GM19099 (cell line): ENCODE measurements around the gene TMEM106A.
"Not testable (repeated sequence)": the region's sequence is repeated elsewhere in the genome, so short reads cannot be mapped to it uniquely, and the experiment has no call there.

Experiments used
- POLR2A ChIP-seq: IDR thresholded peaks from 3 replicates; pipeline ENCODE4 v1.6.1; 2011; ENCODE audit warnings: low read depth; ENCODE audit not compliant: insufficient read length; ENCODE audit errors: extremely low read depth

The TMEM106A gene

DNA sequence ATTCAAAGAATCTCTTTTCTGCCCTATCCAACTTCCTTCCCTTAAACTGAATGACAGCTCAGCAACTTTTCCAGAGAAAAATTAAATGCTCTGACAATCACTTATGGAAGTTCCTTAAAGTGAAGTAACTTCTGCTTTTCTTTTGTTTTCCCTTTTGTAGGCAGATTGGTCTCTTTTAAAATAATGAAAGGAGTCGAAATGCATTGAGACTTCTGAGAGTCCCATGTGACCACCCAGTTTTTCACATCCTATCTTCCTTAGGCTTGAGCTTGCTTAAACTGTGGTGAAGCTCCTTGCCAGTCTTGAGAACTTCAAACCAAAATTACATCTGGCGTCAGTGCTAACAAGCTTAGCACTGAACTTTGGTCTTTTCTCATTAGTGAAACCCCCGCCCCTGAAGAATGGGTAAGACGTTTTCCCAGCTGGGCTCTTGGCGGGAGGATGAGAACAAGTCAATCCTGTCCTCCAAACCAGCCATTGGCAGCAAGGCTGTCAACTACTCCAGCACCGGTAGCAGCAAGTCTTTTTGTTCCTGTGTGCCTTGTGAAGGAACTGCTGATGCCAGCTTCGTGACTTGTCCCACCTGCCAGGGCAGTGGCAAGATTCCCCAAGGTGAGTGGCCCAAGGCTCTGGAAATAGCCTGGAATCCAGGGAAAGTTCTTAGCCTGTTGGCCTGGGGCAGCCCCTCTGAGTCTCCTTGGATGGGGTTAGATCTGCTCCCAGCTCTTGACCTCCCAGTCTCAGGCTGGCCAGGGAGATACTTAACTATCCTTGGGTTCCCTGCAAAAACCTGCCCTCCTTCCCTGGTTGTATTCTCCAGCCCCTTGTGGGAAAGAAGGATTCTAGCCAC lies 1.2 kb downstream of the TMEM106A start:
- no peak for TF ChIP-seq POLR2A

DNA sequence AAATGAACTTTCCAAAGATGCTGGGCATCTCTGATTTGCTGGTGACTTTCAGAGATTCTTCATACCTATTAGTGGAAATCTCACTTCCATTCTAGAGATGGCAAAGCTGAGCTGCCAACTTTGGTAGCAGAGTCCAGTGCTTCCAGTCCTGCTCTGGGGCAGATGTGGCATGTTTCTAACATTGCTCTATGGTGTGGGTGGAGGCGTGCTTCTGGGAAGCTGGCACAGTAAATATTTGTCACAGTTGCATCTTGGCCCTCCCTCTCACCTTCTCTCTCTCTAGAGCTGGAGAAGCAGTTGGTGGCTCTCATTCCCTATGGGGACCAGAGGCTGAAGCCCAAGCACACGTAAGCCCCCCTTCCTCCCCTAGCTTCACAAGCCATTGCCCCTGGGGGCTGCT lies 1.9 kb downstream of the TMEM106A start:
- no peak for TF ChIP-seq POLR2A

DNA sequence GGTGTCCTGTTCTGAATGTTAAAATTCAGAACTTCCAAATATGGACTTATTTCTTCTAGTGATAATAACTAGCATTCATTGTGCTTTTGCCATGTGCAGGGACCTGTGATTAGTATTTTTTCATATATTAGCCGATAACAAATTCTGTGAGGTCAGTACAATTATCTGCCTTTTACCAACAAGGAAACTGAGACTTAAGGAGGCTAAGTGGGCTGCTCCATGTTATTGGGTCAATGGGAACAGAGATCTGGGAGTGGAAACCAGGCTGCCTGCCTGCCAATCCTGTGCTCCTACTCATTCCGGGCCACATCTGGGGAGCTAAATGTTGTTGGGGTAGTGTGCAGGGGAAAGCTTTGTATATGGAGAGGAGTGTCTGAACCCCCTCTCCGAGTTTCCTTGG lies 3.7 kb downstream of the TMEM106A start:
- no peak for TF ChIP-seq POLR2A

DNA sequence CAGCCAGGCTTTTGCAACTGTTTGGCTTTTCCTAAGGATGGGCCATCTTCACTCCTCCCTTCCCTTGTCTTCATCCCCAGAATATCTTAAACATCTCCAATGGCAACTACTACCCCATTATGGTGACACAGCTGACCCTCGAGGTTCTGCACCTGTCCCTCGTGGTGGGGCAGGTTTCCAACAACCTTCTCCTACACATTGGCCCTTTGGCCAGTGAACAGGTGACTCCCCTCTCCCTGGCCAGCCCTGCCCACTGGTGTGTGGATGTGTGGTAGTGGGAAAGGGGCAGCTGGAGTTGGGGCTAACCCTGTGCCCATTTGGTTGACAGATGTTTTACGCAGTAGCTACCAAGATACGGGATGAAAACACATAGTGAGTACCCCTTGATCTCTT lies 4.7 kb downstream of the TMEM106A start:
- TF ChIP-seq POLR2A, result no peak

DNA sequence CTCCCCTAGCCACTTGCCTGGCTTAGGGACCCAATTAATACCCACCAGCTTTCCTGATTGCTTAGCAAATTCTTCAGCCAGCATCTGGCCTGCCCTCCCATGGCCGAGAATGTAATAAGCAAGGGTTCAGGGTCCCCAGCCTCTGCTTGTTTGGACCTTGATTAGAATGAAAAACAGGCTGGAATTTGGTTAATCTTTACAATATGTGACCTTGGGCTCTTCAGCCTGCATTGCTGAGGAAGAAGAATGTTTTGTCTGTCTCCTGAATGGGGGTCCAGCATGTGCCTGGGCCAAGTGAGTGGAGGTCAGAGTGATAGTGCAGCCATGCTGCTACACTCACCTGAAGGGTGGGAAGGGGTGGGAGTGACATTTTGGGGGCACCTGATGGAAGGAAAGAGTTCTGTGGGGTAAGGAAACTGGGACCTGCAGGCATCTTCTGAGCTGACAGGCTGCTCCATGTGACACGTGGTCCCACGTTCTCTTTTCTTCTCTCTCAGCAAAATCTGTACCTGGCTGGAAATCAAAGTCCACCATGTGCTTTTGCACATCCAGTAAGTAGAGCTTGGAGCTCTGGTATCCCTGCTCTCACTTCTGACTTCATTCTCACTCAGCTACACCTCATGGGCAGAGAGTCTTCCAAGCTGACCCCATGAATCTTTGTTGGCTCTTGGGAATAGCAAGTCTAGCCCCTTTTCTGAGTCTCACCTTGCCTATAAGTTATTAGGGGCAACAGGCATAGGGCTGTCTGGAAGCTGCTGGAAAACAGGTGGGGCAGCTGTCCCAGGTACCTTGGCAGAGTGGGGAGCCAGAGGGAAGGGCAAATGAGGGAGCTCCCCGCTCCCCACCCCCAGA lies 5.3 kb downstream of the TMEM106A start:
- TF ChIP-seq POLR2A, result no peak

DNA sequence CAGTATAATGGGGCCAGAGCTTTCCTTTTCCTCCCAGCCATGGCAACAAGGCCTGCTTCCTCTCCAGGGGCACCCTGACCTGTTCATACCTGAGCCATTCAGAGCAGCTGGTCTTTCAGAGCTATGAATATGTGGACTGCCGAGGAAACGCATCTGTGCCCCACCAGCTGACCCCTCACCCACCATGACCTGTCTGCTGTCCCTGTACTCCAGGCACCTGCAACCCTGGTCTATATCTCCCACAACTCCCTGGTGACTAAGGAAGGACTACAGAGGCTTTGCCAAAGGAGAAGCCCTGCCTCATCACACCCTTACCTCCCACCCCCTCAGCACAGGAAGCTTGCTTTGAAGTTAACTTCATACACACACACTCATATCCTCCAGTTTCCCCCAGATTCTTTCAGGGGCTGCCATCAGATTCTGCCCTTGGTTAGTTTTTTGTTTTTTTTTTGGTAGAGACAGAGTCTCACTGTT lies 6.0 kb downstream of the TMEM106A start:
- TF ChIP-seq POLR2A, result no peak

DNA sequence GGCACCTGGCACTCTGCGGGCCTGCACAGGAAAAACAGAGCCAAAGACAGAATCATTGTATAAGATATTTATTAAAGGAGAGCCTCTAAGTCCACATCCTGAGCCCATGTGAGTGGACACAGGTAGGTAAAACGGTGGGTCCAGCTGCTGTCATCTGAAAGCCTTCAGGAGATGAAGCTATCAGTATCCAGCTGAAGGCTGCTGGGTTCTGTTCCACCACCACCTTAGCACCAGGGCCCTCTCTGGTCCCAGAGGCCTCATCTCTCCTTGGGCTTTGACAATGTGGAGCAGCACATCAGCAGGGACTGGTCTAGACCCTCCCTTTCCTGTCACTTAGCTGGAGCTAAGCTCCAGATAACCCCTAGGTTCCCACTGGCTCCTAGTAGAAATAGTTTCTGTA lies 7.3 kb downstream of the TMEM106A start:
- TF ChIP-seq POLR2A, result no peak

DNA sequence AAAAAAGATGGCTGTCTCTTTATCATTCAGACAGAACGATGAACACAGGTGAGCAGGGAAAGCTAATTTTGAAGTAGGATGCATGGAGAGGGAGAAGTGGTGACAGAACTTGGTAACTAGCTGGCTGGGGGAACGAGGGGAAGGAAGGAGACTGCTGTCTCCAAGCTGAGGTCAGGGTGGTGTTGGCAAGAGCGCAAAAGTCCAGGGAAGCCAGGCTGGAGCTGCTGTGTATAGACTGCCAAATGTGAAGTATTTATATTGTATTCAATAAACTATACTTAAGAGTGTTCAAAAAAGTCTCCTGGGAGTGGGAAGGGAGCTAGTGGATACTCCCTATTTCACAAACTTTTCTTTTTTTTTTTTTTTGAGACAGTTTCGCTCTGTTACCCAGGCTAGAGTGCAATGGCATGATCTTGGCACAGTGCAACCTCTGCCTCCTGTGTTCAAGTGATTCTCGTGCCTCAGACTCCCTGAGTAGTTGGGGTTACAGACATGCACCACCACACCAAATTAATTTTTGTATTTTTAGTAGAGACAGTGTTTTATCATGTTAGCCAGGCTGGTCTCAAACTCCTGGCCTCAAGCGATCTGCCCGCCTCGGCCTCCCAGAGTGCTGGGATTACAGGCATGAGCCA lies 8.2 kb downstream of the TMEM106A start:
- TF ChIP-seq POLR2A, result no peak

DNA sequence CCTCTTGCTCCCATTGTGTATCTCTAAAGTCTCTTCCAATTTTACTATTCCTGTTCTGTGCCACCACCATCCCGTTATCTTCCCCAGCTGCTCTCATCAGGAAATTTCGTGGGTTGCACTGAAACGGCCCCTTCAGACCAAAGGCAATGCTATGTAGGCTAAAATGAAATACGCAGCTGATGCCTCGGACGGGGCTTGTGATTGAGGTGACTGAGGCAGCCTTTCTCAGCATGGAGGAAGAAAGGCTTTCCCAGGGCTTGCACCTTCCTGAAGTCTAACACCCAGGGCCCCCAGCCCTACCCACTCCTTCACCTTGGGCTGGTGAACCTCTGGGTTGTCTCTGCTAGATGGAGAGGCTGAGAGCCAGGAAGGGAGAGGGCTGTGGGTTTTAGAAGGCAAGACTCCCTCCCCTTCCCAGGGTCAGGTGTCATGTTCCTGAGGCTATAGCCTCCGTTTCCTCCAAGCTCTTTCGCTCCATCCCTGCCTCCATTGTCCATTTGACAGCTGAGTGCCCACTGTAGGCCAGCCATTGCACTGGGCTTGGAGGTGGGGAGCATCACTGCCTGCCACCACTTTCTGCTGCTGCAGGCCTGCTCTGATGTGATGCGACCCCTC lies 8.9 kb downstream of the TMEM106A start:
- TF ChIP-seq POLR2A, result no peak

DNA sequence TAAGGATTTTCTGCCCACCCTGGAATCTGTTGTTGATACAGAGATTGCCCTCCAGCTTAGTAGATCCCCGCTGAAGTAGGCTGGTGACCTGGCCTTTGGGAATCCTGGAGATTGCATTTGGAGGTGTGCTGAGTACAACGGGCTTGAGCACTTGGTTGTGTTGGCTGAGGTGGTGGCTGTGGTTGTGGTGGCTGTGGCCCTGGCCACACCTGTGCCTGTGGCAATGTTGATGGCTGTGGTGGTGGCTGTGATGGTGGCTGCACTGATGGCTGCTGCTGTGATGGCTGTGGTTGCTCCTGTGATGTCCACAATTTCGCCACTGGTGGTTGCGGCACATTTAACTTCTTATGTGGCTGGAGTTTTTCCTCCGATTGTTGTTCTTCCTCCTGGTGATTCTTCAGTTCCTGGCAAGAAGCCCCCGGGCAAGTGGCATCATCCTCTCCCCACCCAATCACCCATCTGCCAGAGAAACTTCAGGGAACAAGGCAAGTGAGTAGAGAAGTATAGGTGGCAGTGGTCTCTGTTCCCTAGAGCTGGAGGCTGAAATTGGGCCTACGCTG lies 12.6 kb downstream of the TMEM106A start:
- no peak for TF ChIP-seq POLR2A

DNA sequence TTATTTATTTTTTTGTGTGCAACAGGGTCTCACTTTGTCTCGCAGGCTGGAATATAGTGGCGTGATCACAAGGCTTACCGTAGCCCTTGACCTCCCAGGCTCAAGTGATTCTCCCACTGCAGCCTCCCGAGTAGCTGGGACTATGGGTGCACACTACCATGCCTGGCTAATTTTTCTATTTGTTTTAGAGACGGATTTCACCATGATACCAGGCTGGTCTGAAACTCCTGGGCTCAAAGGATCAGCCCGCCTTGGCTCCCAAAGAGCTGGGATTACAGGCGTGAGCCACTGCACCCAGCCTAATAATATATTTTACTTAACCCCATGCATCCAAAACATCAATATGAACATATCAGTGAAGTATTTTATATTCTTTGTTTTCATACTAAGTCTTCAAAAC lies 14.7 kb downstream of the TMEM106A start:
- no peak for TF ChIP-seq POLR2A

DNA sequence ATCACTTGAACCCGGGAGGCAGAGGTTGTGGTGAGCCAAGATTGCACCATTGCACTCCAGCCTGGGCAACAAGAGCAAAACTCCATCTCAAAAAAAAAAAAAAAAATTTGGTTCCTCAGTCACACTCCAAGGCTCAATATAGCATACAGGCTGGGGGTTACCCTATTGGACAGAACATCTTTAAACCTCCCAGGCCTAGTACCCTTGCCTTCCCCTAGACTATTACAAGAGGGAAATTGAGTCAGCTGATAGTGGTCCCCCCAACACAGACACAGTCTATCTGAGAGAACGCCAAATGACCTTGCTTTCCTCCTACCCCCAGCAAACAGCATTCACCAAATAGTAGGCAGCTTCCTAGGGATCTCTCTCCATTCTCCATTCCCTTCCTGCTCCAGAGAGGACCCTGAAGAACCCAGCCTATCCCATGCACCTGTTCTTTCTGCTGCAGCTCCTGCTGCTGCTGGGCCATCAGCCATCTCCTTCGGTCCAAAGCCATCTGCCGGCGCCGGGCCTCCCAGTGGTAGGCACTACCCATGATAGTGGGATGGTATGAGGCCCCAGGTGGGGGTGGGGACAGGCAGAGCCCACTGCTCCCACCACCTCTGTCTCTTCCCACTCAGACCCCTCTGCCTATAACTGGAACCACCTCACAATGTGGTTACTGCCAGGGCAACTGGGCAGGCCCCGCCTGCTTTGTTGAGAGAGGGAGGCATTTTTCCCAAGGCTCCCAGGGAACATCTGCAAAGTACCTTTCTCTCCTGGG lies 16.5 kb downstream of the TMEM106A start, which contains the start of gene CCDC200:
Gene CCDC200 (minus strand): TSS at position 604 of the 763 bp plus-strand sequence. CDS start 69 bp downstream, at position 535.
- not testable (repeated sequence) for TF ChIP-seq POLR2A

DNA sequence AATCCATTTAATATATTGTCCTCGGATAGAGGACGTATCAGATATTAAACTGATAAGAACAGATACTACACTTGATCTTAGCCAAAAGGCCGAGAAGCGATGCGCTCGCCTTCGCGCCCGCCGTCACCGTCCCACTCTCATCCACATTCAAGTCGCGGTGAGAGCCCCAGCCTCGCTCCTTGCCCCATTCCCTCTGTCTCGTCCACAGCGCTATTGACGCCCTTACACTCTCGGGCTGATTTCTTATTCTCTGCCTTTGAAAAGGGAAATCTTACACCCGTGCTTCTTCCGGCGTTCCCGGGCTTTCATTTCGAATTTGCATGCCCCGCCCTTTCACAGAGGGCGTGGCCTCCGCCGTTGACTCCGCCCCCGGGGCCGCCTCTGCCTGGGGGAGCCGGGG lies 22.2 kb downstream of the TMEM106A start, which contains the start of gene RNU2-1:
Gene RNU2-1 (minus strand): TSS at position 101 of the 400 bp plus-strand sequence.
- not testable (repeated sequence) for TF ChIP-seq POLR2A
